Sigmoid colon (tissue), 4 donors: Measurements from ENCODE around the gene MAP3K3.

Experiments
- EP300 ChIP-seq, 4 donors: sonication (generic); formaldehyde crosslinking; IDR thresholded peaks; one replicate each; pipeline ENCODE4 v1.6.1; 2017; ENCODE audit warnings: antibody characterized with exemption in 4 of 4
- POLR2A ChIP-seq, 2 donors: fragments of 450-650 bp; IDR thresholded peaks; one replicate each; pipeline ENCODE4 v1.6.1; 2016; ENCODE audit warnings: antibody characterized with exemption in 2 of 2, mild to moderate bottlenecking in 2 of 2, moderate library complexity in 2 of 2

GRCh38 chr17:63609816-63610573 is 12.2 kb upstream of the MAP3K3 start:
- no peak for TF ChIP-seq POLR2A (IDR thresholded peaks at IDR 0.05)
- TF ChIP-seq EP300 (IDR thresholded peaks at IDR 0.05), result no peak
